ENCODE measurements around the gene PARP16.

PARP16 gene, protein sequence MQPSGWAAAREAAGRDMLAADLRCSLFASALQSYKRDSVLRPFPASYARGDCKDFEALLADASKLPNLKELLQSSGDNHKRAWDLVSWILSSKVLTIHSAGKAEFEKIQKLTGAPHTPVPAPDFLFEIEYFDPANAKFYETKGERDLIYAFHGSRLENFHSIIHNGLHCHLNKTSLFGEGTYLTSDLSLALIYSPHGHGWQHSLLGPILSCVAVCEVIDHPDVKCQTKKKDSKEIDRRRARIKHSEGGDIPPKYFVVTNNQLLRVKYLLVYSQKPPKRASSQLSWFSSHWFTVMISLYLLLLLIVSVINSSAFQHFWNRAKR
- total RNA-seq = 12.1 to 26.6 reads per million in 2 experiments

DNA sequence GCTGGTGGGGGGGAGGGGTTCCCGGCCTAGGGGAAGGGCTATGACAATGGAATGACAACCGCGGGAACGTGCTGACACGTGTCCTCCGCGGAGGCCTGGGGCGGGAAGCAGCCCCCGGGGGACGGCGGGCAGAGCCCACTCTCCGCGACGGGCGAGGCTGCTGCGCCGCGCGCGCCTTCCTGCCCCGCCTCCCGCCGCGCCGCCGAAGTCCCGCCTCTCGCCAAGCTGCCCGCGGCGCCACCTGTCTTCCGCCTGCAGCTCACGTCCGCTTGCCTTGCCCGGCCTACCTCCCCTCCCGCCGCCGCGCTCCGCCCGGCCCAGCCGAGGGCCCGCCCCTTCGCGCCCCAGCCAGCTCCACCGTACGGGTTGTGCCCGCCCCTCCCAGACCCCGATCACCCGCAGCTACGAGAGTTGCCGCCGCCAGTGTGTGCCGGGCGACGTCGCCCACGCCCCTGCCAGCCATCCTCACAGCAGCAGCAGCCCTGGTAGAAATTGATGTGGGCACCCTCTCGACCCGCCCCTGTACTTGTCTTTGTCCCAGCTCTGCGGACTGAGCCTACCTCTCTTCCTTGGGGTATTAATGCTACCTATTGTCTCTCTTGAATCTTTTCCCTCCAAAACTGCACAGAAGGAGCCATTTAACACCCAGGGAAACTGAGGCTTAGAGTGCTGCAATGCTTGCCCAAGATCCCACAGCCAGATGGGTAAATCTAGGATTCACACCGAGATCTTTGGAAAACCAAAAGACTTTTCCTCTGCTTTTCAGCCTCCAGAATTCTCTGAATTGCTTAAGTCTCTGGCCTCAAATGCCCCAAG lies at the start of gene PARP16:
Gene PARP16, minus strand, starts transcription at position 180 of the 816 bp plus-strand sequence. CDS start 457 bp downstream, outside the sequence.
- DNase-seq (ENCODE audit: low read depth) = peak; percentile 86

DNA sequence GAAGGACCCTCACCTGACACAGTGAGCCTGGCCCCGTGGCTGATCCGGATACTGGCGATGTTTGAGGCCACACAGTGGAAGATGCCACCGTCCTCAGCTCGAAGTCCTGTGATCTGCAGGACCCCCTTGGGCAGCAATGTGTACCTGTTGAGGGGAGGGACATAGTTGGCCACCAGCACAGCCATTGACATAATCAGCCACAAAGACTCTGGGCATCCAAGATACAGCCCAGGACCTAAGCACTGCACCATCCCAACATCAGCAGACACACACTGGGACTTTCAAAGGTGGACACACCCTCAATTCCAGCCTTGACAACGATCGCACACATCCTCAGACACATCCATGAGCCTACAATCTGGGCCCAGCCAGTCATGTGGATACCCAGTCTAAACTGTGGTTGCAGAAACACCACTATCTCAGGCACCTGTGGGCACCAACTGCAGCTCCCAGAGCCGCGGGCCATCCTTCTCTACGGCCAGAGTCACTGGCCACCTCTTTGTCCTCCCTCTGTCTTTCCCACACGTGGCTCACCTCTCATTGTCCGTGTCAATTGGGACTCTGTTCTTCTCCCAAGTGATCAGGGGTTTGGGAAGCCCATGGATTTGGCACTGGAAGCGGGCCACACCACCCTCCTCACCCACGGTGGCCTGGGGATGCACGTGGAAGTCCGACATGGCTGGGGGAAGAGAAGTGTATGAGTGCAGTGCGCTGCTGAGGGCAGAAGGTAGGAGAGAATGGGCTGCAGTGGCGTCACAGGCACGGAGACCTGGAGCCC lies 48.8 kb upstream of the PARP16 start:
- no peak for DNase-seq (ENCODE audit: low read depth)

DNA sequence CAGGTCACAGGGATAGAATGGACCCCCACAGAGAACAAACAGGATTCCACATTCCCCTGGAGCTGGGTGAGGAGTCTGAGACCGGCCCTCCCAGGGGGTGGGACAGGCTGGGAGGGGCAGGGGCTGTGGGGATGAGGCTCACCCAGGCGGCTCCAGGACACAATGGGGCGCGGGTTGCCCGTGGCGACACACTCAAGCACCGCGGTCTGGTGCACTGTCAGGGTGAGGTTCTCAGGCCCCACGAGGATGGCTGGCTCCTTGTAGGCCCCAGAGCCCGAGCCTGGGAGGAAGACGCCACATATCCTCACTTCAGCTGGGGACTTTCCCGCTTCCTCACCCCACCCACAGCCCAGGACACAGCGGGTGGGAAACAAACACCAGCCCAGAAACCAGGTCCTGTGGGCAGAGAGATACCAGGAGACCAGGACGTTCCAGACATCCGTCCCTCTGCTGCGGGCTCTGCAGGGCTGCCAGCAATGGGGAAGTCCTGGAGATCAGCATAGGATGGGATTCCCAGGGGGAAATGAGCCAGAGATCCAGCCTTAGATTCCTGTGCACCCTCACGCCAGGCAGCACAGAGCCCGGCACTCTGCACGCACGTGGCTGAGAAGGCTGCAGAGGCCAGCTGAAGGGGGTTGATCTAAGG lies 48.0 kb upstream of the PARP16 start:
- no peak for DNase-seq (ENCODE audit: low read depth)

DNA sequence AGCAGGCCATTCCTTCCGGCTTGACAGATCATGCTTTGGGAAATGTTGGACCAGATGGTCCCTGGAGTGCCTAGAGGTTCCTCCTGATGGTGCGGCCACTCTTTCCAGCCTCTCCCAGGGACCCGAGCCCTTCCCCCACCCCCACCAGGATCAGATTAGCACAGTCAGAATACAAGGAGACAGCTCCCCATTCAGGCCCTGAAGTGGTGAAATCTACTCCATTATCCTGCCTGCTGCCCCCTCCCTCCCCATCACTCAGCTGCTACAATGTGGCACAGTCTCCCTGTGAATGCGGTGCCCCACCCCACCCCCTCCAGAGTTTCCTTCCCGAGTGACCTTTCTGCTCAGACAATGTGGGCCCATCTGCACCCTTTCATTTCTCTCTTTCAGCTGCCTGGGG lies 47.2 kb upstream of the PARP16 start:
- DNase-seq (ENCODE audit: low read depth) = no peak

DNA sequence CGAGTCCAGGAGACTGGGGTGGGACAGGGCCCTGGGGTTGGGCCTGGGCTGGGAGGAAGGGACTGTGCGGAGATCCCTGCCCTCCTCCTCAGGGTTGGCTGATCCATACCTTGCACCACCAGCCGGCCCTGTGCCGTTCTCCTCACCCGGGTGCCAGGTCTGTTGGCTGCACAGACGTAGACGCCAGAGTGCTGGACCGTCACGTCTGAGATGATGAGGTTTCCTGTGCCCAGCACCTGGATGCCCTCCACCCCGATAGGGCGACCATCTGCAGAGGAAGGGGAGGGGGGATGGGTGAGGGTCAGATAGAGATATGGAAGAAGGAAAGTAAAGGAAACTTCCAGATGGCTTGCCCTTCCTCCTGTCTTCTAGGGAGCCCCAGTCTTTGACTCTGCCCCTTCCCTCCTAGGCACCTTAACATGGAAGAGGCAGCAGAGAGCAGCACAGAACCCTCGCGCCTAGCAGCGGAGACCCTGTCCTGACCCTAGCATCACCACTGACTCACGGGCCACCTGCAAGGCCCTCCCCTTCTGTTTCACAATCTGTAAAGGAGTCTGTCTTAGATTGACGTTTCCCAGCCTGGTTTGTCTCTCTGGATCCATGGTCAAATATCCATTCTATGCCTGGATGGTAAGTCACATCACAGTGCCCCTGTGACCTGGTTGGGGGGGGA lies 46.6 kb upstream of the PARP16 start:
- DNase-seq (ENCODE audit: low read depth) = no peak

DNA sequence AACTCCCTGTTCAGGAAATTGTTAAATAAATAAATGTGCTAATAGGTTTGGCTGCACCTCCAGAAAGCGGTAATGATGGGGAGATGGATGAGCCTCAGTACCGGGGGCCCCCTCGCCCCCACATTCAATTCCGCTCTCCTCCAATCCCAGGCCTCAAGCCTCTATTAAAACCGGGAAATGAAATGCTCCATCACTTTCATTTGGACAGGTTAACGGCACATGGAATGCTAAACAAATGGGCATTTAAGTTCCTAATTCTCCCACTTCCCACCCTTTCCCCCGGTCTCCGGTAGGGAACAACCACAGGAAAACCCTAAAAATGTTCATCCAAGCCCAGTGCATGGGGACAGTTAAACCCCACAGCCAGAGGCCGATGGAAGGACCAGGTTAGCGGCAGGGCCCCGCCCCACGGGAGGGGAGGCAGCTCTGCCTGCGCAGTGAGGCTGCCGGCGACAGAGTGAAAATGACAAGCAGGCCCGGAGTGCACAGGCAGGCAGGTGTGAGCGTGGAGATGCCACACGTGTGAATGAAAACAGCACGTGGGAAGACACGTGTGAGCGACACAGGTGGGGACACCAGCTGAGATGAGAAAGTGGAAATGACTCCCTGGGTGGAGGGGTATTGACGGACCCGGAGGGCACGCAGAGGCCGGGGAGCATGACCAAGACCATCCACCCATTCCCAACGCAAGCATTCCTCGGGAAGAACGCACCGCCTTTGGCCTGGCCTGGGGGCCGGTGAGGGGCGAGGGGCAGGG lies 45.9 kb upstream of the PARP16 start:
- no peak for DNase-seq (ENCODE audit: low read depth)

DNA sequence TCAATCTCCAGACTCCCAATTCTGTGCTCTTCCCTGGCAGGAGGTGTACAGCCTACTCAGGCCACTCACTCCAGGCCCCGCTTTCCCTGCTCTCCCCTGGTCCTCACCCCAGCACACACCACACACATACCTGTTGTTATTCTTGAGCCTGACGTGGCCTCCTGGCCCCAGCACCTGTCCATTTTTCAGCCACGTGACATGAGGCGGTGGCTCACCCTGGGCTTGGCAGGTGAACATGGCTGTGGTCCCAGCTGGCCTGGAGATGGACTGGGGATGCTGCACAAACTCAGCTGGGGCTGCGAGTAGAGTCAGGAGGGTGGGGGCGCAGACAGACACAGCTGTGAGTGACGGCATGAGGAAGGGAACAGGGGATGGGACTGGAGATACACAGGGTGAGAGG lies 45.1 kb upstream of the PARP16 start:
- DNase-seq (ENCODE audit: low read depth) = no peak

DNA sequence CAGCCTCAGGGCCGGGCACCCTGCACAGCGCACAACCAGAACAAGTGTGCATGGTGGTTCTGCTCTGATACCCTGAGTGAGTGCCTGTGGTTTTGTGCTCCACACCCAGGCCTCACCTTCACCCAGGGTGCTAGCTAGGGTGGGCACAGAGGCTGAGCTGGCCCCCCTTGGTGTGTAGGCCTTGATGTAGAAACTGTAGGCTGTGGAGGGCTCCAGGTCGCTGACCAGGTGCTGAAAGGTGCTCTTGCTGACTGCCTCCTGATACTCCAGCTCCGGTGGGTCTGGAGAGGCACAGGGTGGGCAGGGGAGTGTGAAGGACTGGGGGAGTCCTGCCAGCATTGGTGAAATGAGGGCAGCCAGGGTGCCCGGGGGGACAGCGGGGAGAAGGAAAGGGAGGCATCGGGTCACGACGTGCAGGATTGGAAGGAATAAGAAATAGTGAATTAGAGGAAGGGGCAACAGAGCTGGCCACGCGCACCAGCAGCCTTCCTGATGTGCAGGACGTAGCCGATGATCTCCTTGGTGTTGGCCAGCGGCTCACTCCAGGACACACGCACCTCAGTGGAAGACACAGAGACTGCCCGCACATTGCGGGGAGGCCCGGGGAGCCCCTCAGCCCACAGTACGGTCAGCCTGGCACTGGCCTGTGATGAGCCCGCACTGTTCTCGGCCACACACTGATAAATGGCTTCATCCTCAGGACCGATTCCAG lies 44.4 kb upstream of the PARP16 start:
- no peak for DNase-seq (ENCODE audit: low read depth)

DNA sequence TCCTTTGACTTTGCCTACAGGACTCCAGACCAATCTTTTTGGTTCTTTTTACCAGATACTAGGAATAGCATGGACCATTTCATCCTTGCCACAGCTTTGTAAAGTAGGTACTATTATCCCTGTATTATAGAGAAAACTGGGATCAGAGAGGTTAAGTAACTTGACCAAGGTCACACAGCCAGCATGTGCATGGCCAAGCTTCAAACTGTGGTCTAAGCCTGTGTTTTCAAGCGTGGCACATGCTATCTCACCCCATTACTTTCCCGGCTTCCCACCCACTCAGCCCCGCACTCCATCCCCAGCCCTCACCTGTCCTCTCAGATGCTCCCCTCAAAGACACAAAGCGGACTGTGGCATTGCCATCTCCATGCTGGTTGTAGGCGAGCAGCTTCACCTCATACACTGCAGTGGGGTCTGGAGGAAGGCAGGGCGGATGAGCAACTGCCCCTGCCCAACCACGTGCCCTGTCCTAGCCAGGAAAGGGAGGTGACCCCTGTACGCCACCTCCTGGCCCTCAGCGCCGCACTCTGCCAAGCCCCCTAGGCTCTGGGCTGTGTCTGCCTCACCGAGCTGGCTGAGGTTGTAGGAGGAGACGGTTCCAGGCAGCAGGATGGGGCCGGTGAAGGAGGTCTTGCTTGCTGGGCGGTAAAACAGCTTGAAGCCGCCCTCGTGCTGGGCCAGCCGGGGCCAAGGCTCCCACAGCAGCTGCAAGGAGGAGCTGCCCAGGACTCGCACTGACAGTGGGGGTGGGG lies 43.5 kb upstream of the PARP16 start:
- no peak for DNase-seq (ENCODE audit: low read depth)

DNA sequence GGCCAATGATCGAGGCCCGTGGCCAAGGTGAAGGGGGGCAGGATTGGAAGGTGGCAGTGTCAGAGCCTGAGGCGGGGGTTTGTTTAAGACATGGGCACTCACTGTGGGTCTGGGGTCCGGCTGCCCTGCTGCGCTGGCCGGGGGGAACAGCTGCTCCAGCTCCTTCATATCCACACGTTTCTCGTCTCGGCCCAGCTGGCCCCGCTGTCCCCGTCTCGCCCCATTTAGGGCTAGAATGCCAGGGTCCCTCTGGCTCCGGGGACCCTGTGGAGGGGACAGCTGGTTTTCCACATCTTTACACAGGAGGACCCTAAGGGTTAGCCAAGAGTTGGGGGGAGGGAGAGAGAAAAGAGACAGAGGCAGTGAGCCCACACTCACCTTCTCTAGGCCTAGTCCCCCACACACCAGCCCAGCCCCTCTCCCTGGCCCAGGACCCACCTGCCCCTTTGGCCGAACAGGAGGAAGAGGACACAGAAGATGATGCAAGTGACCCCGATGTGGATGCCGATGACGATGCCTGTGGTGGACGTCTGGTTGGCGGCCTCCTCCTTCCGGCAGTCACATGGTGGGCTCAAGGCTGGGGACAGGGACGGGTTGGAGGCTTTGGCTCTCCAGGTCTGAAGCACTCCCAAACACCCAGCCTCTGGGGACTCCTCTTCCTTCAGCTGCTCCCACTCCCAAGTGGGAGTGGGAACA lies 42.8 kb upstream of the PARP16 start:
- DNase-seq (ENCODE audit: low read depth) = no peak

DNA sequence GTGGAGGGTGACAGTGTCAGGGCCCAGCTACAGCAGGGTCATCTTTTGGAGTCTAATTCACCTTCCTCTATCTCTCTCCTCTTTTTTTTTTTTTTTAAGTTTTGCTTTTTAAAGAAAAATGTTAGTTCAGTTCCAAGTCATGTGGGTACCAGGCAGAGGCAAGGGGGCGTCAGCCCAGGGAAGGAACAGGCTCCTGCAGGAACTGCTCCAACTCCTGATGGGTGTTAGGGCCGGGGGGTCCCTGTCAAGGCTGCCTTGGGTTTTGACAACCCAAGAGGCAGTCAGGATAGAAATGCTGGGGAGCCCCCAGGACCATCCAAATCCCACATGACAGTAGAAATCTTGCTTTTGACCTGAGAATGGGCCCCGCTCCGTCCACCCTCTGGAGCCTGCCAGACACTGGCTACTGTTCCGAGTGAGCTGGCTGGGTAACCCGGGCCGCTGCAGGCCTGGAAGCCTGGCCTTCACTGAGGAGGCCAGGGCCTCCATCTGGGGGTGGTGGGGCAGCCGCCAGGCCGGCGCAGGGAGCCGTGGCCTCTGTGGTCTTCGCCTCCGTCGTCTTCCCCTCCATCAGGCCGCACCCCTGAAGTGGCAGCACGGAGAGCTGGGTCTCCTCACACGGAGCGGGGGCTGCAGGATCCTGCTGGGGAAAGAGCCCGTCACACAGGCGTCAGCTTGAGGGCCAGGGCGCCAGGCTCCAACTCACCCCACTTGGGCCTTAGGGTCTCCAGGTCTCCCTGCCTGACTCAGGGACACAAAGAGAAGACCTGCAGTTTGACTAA lies 42.0 kb upstream of the PARP16 start:
- no peak for DNase-seq (ENCODE audit: low read depth)

DNA sequence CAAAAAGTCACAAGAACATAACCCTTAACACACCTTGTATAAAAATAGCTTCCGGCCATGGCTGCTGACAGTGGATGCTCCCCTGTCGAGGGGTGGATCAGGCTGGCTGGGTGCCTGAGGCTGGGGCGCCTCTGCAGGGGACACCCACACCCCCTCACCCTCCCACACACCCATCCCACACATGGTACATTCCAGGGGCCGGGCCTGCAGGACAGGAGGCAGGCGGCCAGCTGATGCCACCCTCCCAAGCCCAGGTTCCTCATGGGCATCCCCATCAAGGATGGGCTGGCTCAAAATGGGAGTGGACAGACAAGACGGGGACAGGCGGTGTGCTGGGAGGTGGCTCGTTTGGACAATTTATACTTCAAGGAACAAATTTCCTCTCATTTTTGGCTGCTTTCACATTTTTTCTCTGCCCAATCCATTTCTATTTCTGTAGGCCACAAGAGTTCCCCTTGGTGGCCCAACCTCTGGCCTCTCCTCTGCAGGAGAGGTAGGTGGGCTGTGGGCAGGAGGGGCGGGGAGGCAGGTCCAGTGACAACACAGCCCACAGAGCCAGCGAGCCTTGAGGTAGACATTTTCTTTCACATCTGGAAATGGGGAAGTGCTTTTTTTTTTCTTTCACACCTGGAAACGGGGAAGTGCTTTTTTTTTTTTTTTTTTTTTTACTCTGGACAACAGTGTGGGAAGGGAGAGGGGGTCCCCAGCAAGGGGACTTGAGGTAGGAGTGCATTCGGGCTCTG lies 41.1 kb upstream of the PARP16 start:
- DNase-seq (ENCODE audit: low read depth) = no peak

DNA sequence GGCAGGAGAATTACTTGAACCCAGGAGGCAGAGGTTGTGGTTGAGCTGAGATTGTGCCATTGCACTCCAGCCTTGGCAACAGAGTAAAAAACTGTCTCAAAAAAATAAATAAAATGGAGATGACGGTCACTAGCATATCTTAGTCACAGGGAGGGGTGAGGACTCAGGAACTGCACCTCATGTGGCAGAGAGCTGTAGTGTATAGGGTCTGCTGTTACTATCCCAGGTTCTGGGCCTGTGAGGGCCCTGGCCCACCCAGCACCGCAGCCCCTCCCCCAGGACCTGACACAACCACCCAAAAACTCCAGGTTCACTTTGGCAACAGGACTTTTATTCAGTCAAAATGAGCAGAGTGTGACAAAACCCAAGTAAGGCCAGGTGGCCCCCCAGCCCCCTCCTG lies 40.1 kb upstream of the PARP16 start:
- no peak for DNase-seq (ENCODE audit: low read depth)

DNA sequence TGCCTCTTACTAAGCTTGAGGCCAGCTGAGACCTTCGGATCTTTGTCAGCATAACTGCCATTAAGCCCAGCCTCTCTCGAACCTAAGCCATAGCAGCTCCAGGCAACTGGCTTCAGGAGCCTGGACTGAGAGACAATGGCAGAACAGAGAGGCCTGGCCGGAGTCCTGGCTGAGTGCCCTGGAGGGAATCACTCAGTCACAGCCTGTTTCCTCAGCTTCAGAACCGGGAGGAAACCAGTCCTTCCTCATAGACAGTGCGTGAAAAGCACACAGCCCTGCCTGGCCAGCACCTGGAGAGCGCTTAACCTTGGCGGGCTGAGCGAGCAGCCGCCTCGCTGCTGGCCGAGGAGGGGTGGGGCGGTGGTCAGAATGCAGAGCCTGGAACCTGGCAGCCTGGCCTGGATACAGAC lies 39.4 kb upstream of the PARP16 start:
- no peak for DNase-seq (ENCODE audit: low read depth)

DNA sequence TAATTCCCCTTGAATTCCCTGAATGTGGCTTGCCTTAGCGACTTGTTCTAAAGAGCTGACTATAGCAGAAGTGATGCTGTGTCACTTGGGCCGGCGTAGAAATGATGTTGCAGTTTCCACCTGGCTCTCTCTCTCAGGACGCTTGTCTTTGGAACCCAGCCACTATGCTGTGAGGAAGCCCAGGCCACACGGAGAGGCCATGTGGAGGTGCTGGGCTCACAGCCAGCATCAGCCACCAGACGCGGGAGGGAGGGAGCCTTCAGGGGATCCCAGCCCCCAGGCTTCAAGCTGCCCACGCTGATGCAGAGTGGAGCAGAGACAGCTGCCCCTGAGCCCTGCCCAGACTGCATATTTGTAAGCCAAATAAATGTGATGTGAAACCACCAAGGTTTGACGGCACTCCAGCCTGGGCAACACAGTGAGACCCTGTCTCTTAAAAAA lies 36.4 kb upstream of the PARP16 start:
- DNase-seq (ENCODE audit: low read depth) = no peak

DNA sequence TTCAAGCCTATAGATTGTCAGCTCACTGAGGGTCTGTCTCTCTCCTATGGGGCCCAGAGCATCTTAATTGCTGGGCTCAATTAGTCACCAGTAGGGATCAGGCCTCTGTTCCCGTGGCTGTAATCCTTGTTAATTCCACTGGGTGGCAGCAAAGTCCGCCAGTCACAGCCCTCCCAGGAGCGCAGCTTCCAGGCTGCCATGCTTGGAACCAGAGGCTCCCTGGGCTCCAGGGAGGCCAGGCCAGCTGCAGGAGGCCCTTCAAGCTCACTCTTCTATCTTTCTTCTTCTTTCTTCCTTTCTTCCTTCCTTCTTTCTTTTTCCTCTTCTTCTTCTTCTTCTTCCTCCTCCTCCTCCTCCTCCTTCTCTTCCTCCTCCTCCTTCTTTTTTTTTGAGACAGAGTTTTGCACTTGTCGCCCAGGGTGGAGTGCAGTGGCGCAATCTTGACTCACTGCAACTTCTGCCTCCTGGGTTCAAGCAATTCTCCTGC lies 32.2 kb upstream of the PARP16 start:
- peak; percentile 65 for DNase-seq (ENCODE audit: low read depth)

DNA sequence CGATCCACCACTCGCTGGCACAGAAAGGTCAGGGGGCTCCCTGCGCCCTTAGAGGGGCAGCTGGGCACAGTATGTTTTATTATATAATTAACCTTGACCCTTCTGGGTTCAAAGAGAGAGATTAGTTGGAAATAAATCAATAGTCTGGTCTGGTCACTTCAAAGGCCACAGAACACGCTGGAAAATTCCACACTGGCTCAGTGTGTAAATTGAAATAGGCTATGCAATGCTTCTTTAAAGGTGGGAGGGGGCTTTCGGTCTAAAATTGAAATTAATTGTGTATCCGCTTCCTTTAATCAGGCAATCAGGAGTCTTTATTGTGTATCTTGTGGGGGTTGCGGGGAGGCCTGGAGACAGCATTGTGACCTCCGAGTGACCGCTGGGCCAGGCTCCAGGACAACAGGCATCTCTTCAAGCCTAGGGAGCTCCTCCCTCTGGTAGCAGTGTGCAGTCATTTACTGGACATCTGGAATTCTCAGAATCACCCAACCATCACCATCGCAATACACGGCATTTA lies 25.8 kb upstream of the PARP16 start:
- DNase-seq (ENCODE audit: low read depth) = no peak
